Activated naive CD4-positive, alpha-beta T cell treated with Interleukin-2 at 50 U/mL for 16 hours (primary cell): ENCODE data around the gene CTNNA3.

Experiments
- DNase-seq: peaks from one replicate; pipeline ENCODE4 v3.0.0-alpha.2; 2020

The CTNNA3 gene

GRCh38 chr10:65952086-65952485 is 1743.9 kb downstream of the CTNNA3 start:
- DNase-seq, result no peak

GRCh38 chr10:65950075-65950474 is 1745.9 kb downstream of the CTNNA3 start:
- DNase-seq, result no peak

- no peak for DNase-seq
These were observed 1746.5 kb downstream of the CTNNA3 start for GRCh38 chr10:65949526-65949925.

GRCh38 chr10:65945061-65945460 is 1750.9 kb downstream of the CTNNA3 start:
- DNase-seq, result no peak

- DNase-seq, result no peak
These were observed 1752.5 kb downstream of the CTNNA3 start for GRCh38 chr10:65943451-65943850.

- DNase-seq, result no peak
These were observed 1755.0 kb downstream of the CTNNA3 start for GRCh38 chr10:65940816-65941662.

GRCh38 chr10:65940105-65940504 is 1755.9 kb downstream of the CTNNA3 start:
- no peak for DNase-seq

- DNase-seq, result no peak
These were observed 1764.5 kb downstream of the CTNNA3 start for GRCh38 chr10:65931291-65932070.

GRCh38 chr10:65911151-65911835 is 1784.7 kb downstream of the CTNNA3 start:
- no peak for DNase-seq

GRCh38 chr10:65910209-65910608 is 1785.8 kb downstream of the CTNNA3 start:
- no peak for DNase-seq

GRCh38 chr10:65907199-65907712 is 1788.7 kb downstream of the CTNNA3 start:
- DNase-seq, result no peak

- no peak for DNase-seq
These were observed 1792.4 kb downstream of the CTNNA3 start for GRCh38 chr10:65903620-65904019.

- DNase-seq, result no peak
These were observed 1795.7 kb downstream of the CTNNA3 start for GRCh38 chr10:65900271-65900670.

- DNase-seq, result no peak
These were observed 1797.9 kb downstream of the CTNNA3 start for GRCh38 chr10:65898055-65898454.

GRCh38 chr10:65894961-65895360 is 1801.0 kb downstream of the CTNNA3 start:
- no peak for DNase-seq

GRCh38 chr10:65894379-65894778 is 1801.6 kb downstream of the CTNNA3 start:
- no peak for DNase-seq

GRCh38 chr10:65893676-65894075 is 1802.3 kb downstream of the CTNNA3 start:
- no peak for DNase-seq

- no peak for DNase-seq
These were observed 1803.7 kb downstream of the CTNNA3 start for GRCh38 chr10:65892284-65892683.

- no peak for DNase-seq
These were observed 1804.7 kb downstream of the CTNNA3 start for GRCh38 chr10:65891073-65891981.

GRCh38 chr10:65864529-65864928 is 1831.5 kb downstream of the CTNNA3 start:
- DNase-seq, result no peak

GRCh38 chr10:65864036-65864435 is 1832.0 kb downstream of the CTNNA3 start:
- no peak for DNase-seq
